NCI-H187 treated with DMSO at 0.1 percent for 48 hours (cell line): ENCODE results near the gene PLD4.
"Not testable (repeated sequence)": the region's sequence is repeated elsewhere in the genome, so short reads cannot be mapped to it uniquely, and the experiment has no call there.

Experiments used
- DNase-seq: peaks from one replicate; lab custom pipeline; 2025; lab: John Stamatoyannopoulos, UW

The PLD4 gene

DNA sequence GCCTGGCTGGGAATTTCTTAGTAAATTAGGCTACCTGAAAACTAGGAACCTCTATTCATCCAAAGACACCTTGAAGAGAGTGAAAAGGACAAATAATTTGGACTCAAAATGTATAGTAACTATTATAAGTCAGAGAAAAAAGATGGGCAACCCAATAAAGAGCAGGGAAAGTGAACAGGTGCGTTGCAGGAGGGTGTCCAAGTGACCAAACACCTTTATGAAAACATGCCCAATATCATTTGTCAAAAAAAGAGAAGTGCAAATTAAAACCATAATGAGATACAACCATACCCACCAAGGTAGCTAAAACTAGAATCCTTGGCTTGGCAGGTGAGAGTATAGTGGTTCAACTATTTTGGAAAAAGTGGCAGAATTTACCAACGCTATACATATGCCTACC, 24.9 kb upstream of the PLD4 start:
- no peak for DNase-seq

DNA sequence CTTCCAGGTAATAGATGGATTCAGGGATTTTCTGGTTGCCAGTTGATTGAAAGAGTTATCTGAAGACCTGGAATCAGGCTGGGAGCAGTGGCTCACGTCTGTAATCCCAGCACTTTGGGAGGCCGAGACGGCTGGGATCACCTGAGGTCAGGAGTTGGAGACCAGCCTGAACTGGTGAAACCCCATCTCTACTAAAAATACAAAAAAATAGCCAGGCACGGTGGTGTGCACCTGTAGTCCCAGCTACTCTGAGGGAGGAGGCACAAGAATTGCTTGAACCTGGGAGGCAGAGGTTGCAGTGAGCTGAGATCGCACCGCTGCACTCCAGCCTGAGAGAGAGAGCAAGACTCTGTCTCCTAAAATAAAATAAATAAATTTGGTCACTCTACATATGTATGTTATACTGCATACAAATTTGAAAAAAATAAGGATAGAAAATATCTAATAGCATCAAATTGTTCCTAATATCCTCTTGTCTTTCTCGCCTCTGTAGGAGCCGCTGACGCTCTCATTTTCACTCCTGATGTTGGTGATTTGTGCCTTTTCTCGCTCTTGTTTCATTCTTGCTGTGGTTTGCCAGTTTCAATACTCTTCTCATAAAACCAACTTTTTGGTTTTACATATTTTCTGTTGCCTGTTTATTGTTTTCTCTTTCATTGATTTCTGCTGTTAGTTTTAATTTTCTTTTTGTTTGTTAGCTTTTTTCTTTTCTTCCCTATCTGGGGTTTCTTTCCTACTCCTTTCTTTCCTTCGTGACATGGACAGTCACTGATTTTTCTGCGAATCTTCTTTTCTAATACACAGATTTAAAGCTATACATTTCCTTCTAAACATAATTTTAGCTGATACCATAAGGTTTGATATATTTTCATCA, 23.8 kb upstream of the PLD4 start:
- DNase-seq = no peak

- no peak for DNase-seq
Measured at GRCh38 chr14:104903990-104904389, 20.7 kb upstream of the PLD4 start.

DNA sequence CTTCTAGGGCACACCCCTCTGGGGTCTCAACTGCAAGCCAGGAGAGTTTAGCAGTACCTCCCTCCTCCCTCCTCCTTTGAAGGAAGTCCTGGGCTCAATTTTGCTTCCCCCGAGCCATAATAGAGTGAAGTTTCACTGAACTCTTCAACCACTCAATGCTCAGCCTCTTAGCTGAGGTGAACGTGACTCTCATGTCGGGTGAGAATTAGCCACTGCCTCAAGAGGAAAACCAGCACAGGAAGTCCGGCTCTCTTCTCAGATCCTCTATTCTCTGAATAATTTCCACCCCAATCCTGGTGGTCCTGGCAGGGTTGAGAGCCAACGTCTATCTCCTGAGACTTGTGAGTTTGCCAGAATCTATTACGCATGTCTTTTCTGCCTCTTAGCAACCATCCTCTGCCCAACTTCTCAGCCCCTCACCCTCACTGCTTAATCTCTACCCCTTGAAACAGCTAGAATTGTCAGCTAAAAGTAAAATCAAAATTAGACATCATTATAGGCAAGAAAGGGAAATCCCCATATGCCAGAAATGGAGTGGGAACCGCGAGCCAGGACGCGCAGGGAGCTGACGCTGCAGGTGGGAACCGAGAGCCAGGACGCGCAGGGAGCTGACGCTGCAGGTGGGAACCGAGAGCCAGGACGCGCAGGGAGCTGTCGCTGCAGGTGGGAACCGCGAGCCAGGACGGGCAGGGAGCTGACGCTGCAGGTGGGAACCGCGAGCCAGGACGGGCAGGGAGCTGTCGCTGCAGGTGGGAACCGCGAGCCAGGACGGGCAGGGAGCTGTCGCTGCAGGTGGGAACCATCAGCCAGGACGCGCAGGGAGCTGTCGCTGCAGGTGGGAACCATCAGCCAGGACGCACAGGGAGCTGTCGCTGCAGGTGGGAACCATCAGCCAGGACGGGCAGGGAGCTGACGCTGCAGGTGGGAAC, 19.8 kb upstream of the PLD4 start:
- not testable (repeated sequence) for DNase-seq

DNA sequence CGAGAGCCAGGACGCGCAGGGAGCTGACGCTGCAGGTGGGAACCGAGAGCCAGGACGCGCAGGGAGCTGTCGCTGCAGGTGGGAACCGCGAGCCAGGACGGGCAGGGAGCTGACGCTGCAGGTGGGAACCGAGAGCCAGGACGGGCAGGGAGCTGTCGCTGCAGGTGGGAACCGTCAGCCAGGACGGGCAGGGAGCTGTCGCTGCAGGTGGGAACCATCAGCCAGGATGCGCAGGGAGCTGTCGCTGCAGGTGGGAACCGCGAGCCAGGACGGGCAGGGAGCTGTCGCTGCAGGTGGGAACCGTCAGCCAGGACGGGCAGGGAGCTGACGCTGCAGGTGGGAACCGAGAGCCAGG, 19.1 kb upstream of the PLD4 start:
- not testable (repeated sequence) for DNase-seq

DNA sequence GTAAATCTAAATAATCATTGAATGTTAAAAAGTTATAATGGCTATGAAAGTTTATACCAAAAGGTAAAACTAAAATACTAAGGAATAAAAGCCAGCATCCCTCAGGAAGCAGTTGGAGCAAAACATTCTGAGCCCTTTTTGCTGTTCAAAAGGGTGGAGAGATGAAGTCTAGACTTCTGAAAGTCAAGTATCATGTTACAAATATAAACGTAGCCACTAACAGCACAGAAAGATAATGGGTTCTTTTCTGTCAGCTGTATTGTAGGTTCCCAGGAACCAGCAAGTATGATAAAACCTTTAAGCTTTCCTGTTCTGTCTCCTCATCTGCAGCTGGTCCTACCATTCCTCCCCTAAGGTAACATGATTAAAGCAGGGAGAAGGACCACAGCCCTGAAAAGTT, 16.4 kb upstream of the PLD4 start:
- no peak for DNase-seq

DNA sequence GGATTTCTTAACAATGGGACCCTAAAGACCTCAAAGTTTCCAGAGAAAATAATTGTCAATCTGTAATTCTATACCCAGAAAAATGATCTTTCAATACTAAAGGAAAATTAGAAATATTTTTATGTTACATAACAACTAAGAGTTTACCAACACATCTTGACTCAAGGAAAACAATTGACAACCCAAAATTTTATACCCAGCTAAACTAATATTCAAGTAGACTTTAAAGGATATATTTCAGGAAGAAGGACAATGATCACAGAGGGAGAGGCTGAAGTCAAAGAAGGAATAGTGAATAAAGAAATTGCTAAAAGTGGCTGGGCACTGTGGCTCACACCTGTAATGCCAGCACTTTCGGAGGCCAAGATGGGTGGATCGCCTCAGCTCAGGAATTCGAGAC, 12.6 kb upstream of the PLD4 start:
- DNase-seq = no peak

GRCh38 chr14:104913435-104913834, 11.2 kb upstream of the PLD4 start:
- peak; percentile 96 for DNase-seq

- DNase-seq = no peak
Measured at GRCh38 chr14:104917116-104917515, 7.6 kb upstream of the PLD4 start.

- no peak for DNase-seq
Measured at GRCh38 chr14:104917993-104918392, 6.7 kb upstream of the PLD4 start.

DNA sequence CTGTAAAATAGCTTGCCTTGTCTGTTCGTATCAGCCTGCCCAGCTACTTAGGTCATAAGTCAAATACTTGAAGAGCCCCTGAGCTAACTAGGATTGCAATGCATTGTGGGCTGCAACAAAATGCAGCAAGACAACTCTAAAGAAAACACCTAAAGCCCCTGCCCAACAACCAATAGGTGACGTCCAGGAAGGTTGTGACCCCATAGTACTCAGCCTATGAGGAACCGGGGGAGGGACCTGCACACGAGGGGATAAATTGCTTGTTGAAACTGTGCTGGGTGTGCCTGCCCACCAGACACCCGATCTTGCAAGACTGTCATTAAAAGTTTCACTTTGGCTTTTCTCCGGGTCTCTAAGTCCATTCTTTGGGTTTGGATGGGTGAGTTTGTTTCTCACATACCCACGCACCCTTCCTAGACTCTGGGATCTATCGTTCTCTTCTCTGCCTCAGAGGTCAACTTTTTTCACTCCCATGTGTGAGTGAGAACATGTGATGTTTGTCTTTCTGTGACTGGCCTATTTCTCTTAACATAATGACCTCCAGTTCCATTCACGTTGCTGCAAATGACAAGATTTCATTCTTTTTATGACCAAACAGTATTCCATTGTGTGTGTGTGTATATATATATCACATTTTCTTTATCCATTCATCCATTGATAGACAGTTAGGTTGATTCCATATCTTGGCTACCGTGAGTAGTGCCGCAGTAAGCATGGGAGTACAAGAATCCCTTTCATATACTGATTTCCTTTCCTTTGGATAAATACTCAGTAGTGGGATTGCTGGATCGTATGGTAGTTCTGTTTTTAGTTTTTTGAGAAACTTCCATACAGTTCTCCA, 5.3 kb upstream of the PLD4 start:
- DNase-seq = not testable (repeated sequence)

DNA sequence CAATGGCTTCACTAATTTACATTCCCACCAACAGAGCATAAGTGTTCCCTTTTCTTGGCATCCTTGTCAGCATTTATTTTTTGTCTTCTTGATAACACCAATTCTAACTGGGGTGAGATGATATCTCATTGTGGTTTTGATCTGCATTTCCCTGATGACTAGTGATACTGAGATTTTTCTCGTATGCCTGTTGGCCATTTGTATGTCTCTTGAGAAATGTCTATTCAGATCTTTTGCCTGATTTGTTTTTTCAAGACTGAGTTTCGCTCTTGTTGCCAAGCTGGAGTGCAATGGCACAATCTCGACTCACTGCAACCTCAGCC, 4.7 kb upstream of the PLD4 start:
- DNase-seq = no peak

DNA sequence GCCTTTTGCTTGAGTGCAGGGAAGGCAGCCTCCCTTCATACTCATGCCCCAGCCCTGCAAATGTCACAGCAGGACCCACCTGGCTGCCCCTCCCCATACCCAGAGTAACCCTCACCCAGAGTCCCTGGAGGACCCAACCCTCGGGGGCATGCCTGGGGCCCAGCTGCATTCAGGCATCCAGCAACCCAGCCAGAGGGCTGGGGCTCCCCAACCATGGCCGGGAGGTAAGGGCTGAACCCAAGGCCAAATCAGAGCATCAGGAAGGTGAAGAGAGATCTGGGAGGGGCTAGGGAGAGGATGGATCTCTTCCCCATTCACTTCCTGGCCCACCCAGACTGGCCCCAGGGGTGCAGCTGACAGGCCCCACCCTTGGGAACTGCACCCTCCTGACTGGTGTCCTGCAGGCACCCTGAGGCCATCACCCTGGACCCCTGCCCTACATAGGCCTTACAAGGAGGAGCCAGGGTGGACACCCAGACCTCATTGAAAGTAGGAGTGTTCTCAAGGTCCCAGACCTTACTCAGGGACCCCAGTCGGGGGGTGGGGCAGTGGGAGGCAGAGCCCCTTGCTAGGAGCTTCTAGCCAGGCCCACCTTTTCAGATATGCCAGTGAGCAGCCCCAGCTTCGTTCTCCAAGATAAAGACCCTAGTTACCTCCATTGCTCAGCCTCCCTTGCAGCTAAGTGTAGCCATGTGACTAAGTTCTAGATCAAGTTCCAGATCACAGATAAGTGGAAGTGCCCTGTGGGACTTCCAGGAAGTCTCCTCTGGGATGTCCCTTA, 849 bp upstream of the PLD4 start:
- no peak for DNase-seq

DNA sequence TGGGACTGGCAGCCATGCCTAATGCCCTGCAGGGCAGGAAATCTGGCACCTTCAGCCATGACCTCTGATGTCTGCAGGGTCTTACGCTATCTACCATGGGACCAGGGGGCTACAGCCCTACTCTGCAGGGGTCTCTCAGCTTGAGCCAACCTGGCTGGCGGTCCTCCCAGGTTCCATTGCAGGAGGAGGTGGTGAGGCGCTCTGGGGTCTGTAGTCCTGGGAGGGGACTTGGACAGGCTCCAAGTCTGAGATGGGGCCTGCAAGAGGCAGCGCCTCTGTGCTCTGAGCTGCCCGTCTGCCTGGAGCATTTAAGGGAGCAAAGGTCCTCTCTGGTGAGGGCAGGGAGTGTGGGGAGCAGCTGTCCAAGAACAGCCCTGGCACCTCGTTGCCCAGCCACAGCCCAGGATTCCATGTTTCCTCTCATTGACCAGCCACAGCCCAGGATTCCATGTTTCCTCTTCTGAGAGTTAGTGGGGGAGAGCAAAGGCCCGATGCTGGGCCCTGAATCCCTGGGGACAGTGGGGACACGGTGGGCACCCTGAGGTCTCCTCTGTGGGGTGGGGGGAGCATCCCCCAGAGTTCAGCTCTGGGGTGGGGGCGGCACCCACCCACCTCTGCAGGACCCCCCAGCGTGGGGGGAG, 655 bp downstream of the PLD4 start:
- DNase-seq = no peak

GRCh38 chr14:104925855-104926609, 1.4 kb downstream of the PLD4 start:
- DNase-seq = no peak

DNA sequence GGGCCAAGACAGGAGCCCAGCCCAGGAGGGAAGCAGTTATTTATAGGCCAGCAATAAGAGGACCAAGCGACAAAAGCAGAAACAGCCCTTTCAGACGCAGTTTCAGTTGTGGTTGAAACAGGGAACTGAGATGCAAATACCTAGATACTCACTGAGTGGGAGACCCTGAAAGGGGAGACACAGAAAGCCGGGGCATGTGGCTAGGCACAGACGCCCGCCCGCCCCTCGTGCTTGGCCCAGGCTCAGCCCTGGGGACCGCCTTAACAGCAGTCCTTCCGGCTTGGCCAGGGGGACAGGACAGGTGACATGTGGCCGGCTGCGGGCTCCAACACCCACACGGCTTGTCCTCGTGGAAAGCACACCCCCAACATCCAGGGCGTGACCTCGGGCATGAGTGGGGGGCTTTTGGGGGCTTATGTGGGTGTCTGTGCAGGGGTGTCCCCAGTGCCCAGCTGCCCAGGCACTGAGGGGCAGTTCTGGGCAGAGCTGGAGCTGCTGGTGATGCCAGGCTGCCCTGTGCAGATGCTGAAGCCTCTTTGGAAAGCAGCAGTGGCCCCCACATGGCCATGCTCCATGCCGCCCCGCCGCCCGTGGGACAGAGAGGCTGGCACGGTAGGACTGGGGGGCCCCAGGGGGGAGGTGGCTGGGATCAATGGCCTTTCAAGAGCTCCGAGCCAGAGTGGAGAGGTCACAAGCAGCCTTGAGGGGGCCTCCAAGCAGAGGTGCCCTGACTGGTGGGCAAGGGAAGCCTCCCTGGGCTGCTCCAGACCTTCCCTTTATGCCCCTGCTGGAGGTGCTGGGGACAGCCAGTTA, 2.1 kb downstream of the PLD4 start:
- DNase-seq = no peak

DNA sequence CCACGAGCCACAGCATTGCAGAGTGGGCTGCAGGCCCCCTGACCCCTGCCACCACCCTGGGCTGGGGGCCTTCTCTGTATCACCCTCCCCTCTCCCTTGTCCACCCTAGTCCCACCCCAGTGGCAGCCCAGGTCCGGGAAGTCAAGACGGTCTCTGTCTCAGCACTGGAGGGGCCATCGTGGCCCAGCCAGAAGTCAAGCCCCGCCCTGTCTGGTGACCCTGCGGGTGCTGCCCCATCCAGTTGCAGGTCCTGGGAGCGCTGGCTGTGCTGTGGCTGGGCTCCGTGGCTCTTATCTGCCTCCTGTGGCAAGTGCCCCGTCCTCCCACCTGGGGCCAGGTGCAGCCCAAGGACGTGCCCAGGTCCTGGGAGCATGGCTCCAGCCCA, 2.7 kb downstream of the PLD4 start:
- no peak for DNase-seq

DNA sequence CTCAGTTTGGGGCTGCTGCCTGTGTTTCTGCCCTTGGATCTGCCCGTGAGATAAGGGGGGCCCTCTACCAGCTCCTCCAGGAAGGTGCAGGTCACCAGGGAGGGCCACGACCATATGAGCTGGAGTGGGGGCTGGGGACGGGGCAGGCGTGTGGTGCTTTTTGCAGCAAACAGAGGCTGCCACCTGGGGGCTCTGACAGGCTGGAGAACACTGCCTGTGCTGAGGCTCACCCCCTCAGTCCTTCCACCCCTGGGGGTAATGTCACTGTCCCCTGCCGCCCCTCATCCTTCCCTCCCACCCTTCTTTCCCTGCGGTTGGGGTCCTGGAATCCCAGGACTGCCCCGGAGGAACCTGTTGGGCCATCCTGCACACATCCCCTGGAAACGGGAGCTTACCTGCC, 3.2 kb downstream of the PLD4 start:
- DNase-seq = no peak

- no peak for DNase-seq
Measured at GRCh38 chr14:104928391-104929133, 3.9 kb downstream of the PLD4 start.
